Liver (tissue), 9 donors: ENCODE results near the gene PDE9A. TPM values are rescaled to one million over a fixed set of nuclear protein-coding genes. Genes with fewer than 3 reads are reported as not detected.

Experiments
- DNase-seq: peaks from one replicate; pipeline ENCODE4 v3.0.0-alpha.2; 2017; ENCODE audit warnings: low spot score
- H3K27ac ChIP-seq, 2 donors: one replicate each; pipeline ENCODE4 v1.7.0; 2013; ENCODE audit warnings: inconsistent platforms in 2 of 2, low read length in 2 of 2, control low read depth in 1 of 2, low read depth in 1 of 2, mild to moderate bottlenecking in 1 of 2
- H3K27me3 ChIP-seq, 4 donors: one replicate each; pipeline versions ENCODE4 v1.6.1 to v1.7.0; 2013; ENCODE audit warnings: low read length in 3 of 4, inconsistent platforms in 1 of 4, mild to moderate bottlenecking in 1 of 4, moderate library complexity in 1 of 4; ENCODE audit not compliant: control insufficient read depth in 4 of 4, insufficient read depth in 4 of 4
- H3K36me3 ChIP-seq, 4 donors: one replicate each; pipeline versions ENCODE4 v1.6.1 to v1.7.0; 2013; ENCODE audit warnings: low read length in 3 of 4, mild to moderate bottlenecking in 3 of 4, low read depth in 1 of 4, moderate library complexity in 1 of 4; ENCODE audit not compliant: control insufficient read depth in 4 of 4, insufficient read depth in 3 of 4
- H3K4me1 ChIP-seq, 4 donors: one replicate each; pipeline versions ENCODE4 v1.6.1 to v1.7.0; 2013; ENCODE audit warnings: low read length in 3 of 4, mild to moderate bottlenecking in 3 of 4, moderate library complexity in 1 of 4; ENCODE audit not compliant: control insufficient read depth in 4 of 4, insufficient read depth in 4 of 4
- H3K4me3 ChIP-seq, 3 donors: one replicate each; pipeline versions ENCODE4 v1.6.1 to v1.7.0; 2013; ENCODE audit warnings: low read length in 3 of 3, control low read depth in 1 of 3, low read depth in 1 of 3, mild to moderate bottlenecking in 1 of 3
- H3K9ac ChIP-seq, 2 donors: one replicate each; pipeline ENCODE4 v1.7.0; 2013; ENCODE audit warnings: low read length in 2 of 2, mild to moderate bottlenecking in 2 of 2, moderate library complexity in 2 of 2, control low read depth in 1 of 2, low read depth in 1 of 2
- H3K9me3 ChIP-seq, 4 donors: one replicate each; pipeline versions ENCODE4 v1.6.1 to v1.7.0; 2013; ENCODE audit warnings: low read length in 3 of 4; ENCODE audit not compliant: control insufficient read depth in 4 of 4
- EGR1 ChIP-seq, 2 donors: IDR thresholded peaks; 2 replicates each; pipeline ENCODE4 v1.6.1; 2016 to 2018; ENCODE audit warnings: antibody characterized with exemption in 2 of 2, low read depth in 2 of 2
- FOXA1 ChIP-seq: IDR thresholded peaks from 2 replicates; pipeline ENCODE4 v1.6.1; 2016; ENCODE audit warnings: antibody characterized with exemption
- FOXA2 ChIP-seq: IDR thresholded peaks from 2 replicates; pipeline ENCODE4 v1.6.1; 2016; ENCODE audit warnings: antibody characterized with exemption
- GABPA ChIP-seq, 2 donors: IDR thresholded peaks in 1 of 2; conservative IDR thresholded peaks in 1 of 2; 2 replicates each; pipeline ENCODE4 v1.6.1; 2016; ENCODE audit warnings: antibody characterized with exemption in 2 of 2, mild to moderate bottlenecking in 1 of 2, moderate library complexity in 1 of 2
- HNF4A ChIP-seq, 2 donors: conservative IDR thresholded peaks; 2 replicates each; pipeline ENCODE4 v1.6.1; 2016; ENCODE audit warnings: antibody characterized with exemption in 2 of 2, mild to moderate bottlenecking in 2 of 2
- HNF4G ChIP-seq: IDR thresholded peaks from 2 replicates; pipeline ENCODE4 v1.6.1; 2016; ENCODE audit warnings: antibody characterized with exemption
- JUND ChIP-seq, 2 donors: IDR thresholded peaks; 2 replicates each; pipeline ENCODE4 v1.6.1; 2016; ENCODE audit warnings: antibody characterized with exemption in 2 of 2
- NR2F2 ChIP-seq: IDR thresholded peaks from 2 replicates; pipeline ENCODE4 v1.6.1; 2016; ENCODE audit warnings: antibody characterized with exemption
- RAD21 ChIP-seq, 2 donors: IDR thresholded peaks; 2 replicates each; pipeline ENCODE4 v1.6.1; 2016; ENCODE audit warnings: antibody characterized with exemption in 2 of 2, mild to moderate bottlenecking in 2 of 2
- REST ChIP-seq: IDR thresholded peaks from 2 replicates; pipeline ENCODE4 v1.6.1; 2016; ENCODE audit warnings: antibody characterized with exemption, mild to moderate bottlenecking
- RXRA ChIP-seq, 2 donors: IDR thresholded peaks; 2 replicates each; pipeline ENCODE4 v1.6.1; 2017 to 2018; ENCODE audit warnings: antibody characterized with exemption in 2 of 2, mild to moderate bottlenecking in 1 of 2
- SP1 ChIP-seq: IDR thresholded peaks from 2 replicates; pipeline ENCODE4 v1.6.1; 2018; ENCODE audit warnings: antibody characterized with exemption, mild to moderate bottlenecking
- TAF1 ChIP-seq: conservative IDR thresholded peaks from 2 replicates; pipeline ENCODE4 v1.6.1; 2016; ENCODE audit warnings: antibody characterized with exemption, mild to moderate bottlenecking
- YY1 ChIP-seq: IDR thresholded peaks from 2 replicates; pipeline ENCODE4 v1.6.1; 2016; ENCODE audit warnings: antibody characterized with exemption, mild to moderate bottlenecking
- WGBS: extraction: QIAGEN DNeasy Blood & Tissue Kit; methylation state at CpG from one replicate; pipeline ENCODE4 v1.1.7; 2013; 5-methylcytosine and 5-hydroxymethylcytosine counted together
- polyA plus RNA-seq, 2 donors: library from polyadenylated mRNA; stranded (reverse) in 1 of 2; unstranded in 1 of 2; fragments of 200-250 nt in 1 of 2; fragments of >200 nt in 1 of 2; fragmentation: Nextera tagmentation in 1 of 2; extraction: Ambion mirVana in 1 of 2; gene quantifications; one replicate each; pipeline versions ENCODE4 v1.2.1 to v1.2.3, GENCODE V29; 2013 to 2015
- total RNA-seq, 2 donors: library from RNA; depleted of rRNA; stranded (reverse); fragments of >200 nt; gene quantifications; one replicate each; pipeline ENCODE4 v1.2.3, GENCODE V29; 2014
- TF ChIP-seq, protein P1 (sequence below): IDR thresholded peaks from 2 replicates; pipeline ENCODE4 v1.6.1; 2016; ENCODE audit warnings: antibody characterized with exemption
- TF ChIP-seq, protein P2 (sequence below): IDR thresholded peaks from 2 replicates; pipeline ENCODE4 v1.6.1; 2016; ENCODE audit warnings: antibody characterized with exemption
- TF ChIP-seq, protein P3 (sequence below): fragments of 150-350 bp; IDR thresholded peaks from 2 replicates; pipeline ENCODE4 v1.5.1; 2017; ENCODE audit warnings: improper control_type of control experiment, low read depth, low read length; ENCODE audit not compliant: missing input control
- TF ChIP-seq, protein P4 (sequence below): IDR thresholded peaks from 2 replicates; pipeline ENCODE4 v1.6.1; 2016; ENCODE audit warnings: antibody characterized with exemption
- donor health status: healthy.
- donor health status: healthy.
- donor health status: healthy.
- donor health status: healthy.
- donor health status: healthy.

Gene PDE9A
- total and polyA plus RNA-seq, 4 donors, result 1.5 to 4.2 (median 2.7) TPM

DNA sequence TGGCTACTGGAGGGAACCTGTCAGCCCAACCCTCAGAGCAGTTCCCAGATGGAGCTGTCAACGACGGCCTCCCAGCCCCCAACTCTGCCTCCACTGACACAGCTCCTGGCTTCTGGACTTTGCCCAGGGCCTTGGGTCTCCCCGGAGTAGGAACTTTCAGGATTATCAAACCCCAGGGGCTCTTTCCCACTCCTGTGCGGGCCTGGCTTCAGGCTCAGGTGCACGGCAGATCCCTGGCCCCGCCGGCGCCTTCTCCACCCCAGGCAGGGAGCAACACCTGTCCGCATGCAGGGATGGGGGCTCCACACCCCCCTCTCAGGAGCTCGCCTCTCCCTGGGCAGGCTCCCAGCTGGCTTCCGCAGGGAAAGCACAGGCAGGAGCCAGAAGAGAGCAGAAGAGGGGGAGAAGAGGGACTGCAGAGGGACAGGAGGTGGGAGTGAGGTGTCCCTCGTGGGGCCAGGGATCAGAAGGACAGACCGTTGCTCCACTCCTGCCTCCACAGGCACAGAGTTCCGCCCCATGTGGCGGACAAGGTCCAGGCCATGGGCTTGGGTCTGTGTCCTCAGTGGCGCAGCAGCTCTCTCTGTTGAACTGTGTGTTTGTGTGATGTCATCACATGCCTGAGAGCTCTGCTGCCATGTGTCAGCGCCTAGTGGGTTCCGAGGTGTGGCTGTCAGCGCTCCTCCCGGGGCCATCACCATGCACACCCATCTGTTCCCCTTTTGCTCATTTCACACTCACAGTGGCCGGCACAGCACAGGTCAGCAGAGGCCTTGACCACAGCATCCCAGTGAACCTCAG lies 107.7 kb downstream of the PDE9A start (continued):
- TF ChIP-seq, protein P1, sequence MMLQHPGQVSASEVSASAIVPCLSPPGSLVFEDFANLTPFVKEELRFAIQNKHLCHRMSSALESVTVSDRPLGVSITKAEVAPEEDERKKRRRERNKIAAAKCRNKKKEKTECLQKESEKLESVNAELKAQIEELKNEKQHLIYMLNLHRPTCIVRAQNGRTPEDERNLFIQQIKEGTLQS, result no peak
- TF ChIP-seq NR2F2, result no peak
- TF ChIP-seq GABPA (IDR thresholded peaks at IDR 0.05 in 1 of 2, conservative IDR thresholded peaks at IDR 0.05 in 1 of 2), result no peak
- no peak for TF ChIP-seq FOXA1
- no peak for TF ChIP-seq YY1
- TF ChIP-seq FOXA2, result no peak
- TF ChIP-seq RAD21 (IDR thresholded peaks at IDR 0.05), result peak in 1 of 2 donors; percentile 48
- TF ChIP-seq HNF4G, result peak; percentile 56
- no peak for TF ChIP-seq TAF1

GRCh38 chr21:42761776-42762335 lies 108.4 kb downstream of the PDE9A start:
- no peak overlapping the region for H3K27ac ChIP-seq
- DNase-seq, result no peak
- H3K4me3 ChIP-seq, result no peak overlapping the region
- no peak overlapping the region for H3K9ac ChIP-seq
- TF ChIP-seq FOXA2 (no peak), JUND (IDR thresholded peaks at IDR 0.05) (no peak), HNF4G (no peak), EGR1 (IDR thresholded peaks at IDR 0.05; ENCODE audit: low read depth in 2 of 2) (no peak), REST (no peak), TAF1 (no peak), YY1 (no peak), FOXA1 (no peak), RXRA (IDR thresholded peaks at IDR 0.05) (no peak), RAD21 (IDR thresholded peaks at IDR 0.05) (no peak), SP1 (no peak), GABPA (IDR thresholded peaks at IDR 0.05 in 1 of 2, conservative IDR thresholded peaks at IDR 0.05 in 1 of 2) (no peak), NR2F2 (no peak), HNF4A (conservative IDR thresholded peaks at IDR 0.05) (no peak)
- TF ChIP-seq, protein P2, sequence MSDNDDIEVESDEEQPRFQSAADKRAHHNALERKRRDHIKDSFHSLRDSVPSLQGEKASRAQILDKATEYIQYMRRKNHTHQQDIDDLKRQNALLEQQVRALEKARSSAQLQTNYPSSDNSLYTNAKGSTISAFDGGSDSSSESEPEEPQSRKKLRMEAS, result no peak
- TF ChIP-seq, protein P3, sequence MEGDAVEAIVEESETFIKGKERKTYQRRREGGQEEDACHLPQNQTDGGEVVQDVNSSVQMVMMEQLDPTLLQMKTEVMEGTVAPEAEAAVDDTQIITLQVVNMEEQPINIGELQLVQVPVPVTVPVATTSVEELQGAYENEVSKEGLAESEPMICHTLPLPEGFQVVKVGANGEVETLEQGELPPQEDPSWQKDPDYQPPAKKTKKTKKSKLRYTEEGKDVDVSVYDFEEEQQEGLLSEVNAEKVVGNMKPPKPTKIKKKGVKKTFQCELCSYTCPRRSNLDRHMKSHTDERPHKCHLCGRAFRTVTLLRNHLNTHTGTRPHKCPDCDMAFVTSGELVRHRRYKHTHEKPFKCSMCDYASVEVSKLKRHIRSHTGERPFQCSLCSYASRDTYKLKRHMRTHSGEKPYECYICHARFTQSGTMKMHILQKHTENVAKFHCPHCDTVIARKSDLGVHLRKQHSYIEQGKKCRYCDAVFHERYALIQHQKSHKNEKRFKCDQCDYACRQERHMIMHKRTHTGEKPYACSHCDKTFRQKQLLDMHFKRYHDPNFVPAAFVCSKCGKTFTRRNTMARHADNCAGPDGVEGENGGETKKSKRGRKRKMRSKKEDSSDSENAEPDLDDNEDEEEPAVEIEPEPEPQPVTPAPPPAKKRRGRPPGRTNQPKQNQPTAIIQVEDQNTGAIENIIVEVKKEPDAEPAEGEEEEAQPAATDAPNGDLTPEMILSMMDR, result no peak
- TF ChIP-seq, protein P4, sequence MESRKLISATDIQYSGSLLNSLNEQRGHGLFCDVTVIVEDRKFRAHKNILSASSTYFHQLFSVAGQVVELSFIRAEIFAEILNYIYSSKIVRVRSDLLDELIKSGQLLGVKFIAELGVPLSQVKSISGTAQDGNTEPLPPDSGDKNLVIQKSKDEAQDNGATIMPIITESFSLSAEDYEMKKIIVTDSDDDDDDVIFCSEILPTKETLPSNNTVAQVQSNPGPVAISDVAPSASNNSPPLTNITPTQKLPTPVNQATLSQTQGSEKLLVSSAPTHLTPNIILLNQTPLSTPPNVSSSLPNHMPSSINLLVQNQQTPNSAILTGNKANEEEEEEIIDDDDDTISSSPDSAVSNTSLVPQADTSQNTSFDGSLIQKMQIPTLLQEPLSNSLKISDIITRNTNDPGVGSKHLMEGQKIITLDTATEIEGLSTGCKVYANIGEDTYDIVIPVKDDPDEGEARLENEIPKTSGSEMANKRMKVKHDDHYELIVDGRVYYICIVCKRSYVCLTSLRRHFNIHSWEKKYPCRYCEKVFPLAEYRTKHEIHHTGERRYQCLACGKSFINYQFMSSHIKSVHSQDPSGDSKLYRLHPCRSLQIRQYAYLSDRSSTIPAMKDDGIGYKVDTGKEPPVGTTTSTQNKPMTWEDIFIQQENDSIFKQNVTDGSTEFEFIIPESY, result no peak
- TF ChIP-seq, protein P1, result no peak
- no peaks in the 10 kb centered on the region for H3K27me3 ChIP-seq
- H3K36me3 ChIP-seq, result no peaks in the 10 kb centered on the region
- WGBS, result 92% methylated on average over 18 of the region's 18 CpGs
- H3K9me3 ChIP-seq, result no peaks in the 10 kb centered on the region
- peaks cover 0 to 9% (median 3%) of the 10 kb centered on the region in 4 donors for H3K4me1 ChIP-seq
